Esophagus squamous epithelium (tissue), 4 donors: Measurements from ENCODE around the gene RALGAPA1.

ENCODE experiments used
- POLR2A ChIP-seq, 4 donors: fragments of 450-650 bp; IDR thresholded peaks; one replicate each; pipeline ENCODE4 v1.6.1; 2017; ENCODE audit warnings: antibody characterized with exemption in 4 of 4, mild to moderate bottlenecking in 4 of 4, moderate library complexity in 3 of 4
- TF ChIP-seq, protein P1 (sequence below), 6 experiments: fragments of 450-650 bp in 4 of 6; fragments of 200-600 bp in 2 of 6; sonication (generic) in 2 of 6; IDR thresholded peaks; one replicate each; pipeline ENCODE4 v1.5.1; 2016 to 2019; ENCODE audit warnings: antibody characterized with exemption in 6 of 6, mild to moderate bottlenecking in 4 of 6, moderate library complexity in 4 of 6

DNA sequence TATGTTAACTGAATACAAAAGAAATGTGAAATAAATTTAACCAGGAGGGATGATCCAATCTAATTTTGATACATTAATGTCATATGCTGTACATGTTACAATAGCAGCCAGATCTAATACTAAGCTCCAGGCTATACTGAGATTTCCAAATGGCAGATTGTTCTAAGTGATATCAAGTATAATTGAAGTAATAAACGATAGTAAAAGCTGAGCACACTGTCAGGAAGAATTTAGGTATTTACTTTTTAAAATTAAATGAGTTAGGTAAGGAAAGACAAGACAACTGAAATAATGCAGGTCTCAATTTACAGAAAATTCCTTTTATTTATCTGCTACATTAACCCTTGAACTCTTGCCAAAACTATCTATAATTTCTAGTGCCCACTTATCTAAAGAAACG, 235.2 kb downstream of the RALGAPA1 start:
- TF ChIP-seq, protein P1, sequence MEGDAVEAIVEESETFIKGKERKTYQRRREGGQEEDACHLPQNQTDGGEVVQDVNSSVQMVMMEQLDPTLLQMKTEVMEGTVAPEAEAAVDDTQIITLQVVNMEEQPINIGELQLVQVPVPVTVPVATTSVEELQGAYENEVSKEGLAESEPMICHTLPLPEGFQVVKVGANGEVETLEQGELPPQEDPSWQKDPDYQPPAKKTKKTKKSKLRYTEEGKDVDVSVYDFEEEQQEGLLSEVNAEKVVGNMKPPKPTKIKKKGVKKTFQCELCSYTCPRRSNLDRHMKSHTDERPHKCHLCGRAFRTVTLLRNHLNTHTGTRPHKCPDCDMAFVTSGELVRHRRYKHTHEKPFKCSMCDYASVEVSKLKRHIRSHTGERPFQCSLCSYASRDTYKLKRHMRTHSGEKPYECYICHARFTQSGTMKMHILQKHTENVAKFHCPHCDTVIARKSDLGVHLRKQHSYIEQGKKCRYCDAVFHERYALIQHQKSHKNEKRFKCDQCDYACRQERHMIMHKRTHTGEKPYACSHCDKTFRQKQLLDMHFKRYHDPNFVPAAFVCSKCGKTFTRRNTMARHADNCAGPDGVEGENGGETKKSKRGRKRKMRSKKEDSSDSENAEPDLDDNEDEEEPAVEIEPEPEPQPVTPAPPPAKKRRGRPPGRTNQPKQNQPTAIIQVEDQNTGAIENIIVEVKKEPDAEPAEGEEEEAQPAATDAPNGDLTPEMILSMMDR (IDR thresholded peaks at IDR 0.05): no peak
- no peak for TF ChIP-seq POLR2A (IDR thresholded peaks at IDR 0.05)
